Skeletal muscle tissue (tissue), 4 donors: Measurements from ENCODE around the gene RET. TPM values are rescaled to one million over a fixed set of nuclear protein-coding genes. Genes with fewer than 3 reads are reported as not detected.

ENCODE experiments used
- H3K27ac ChIP-seq: one replicate; pipeline ENCODE4 v1.7.0; 2013; ENCODE audit warnings: mild to moderate bottlenecking, low read depth, low read length, inconsistent platforms
- H3K27me3 ChIP-seq, 3 donors: one replicate each; pipeline ENCODE4 v1.7.0; 2013; ENCODE audit warnings: low read length in 3 of 3; ENCODE audit not compliant: control insufficient read depth in 3 of 3, insufficient read depth in 3 of 3
- H3K36me3 ChIP-seq, 3 donors: one replicate each; pipeline ENCODE4 v1.7.0; 2013; ENCODE audit warnings: low read length in 3 of 3; ENCODE audit not compliant: control insufficient read depth in 3 of 3, insufficient read depth in 3 of 3
- H3K4me1 ChIP-seq, 3 donors: one replicate each; pipeline ENCODE4 v1.7.0; 2013; ENCODE audit warnings: low read length in 3 of 3, mild to moderate bottlenecking in 3 of 3; ENCODE audit not compliant: control insufficient read depth in 3 of 3, insufficient read depth in 3 of 3
- H3K4me3 ChIP-seq, 3 donors: one replicate each; pipeline ENCODE4 v1.7.0; 2013; ENCODE audit warnings: low read length in 3 of 3
- H3K9ac ChIP-seq, 3 donors: one replicate each; pipeline ENCODE4 v1.7.0; 2013; ENCODE audit warnings: low read length in 3 of 3, mild to moderate bottlenecking in 3 of 3, moderate library complexity in 2 of 3, low read depth in 1 of 3
- H3K9me3 ChIP-seq, 3 donors: one replicate each; pipeline ENCODE4 v1.7.0; 2013; ENCODE audit warnings: low read length in 3 of 3; ENCODE audit not compliant: control insufficient read depth in 3 of 3
- total RNA-seq: library from RNA; depleted of rRNA; stranded (reverse); fragments of >200 nt; gene quantifications from one replicate; pipeline ENCODE4 v1.2.3, GENCODE V29; 2014
- donor health status: Osteomylitis.

Gene RET
- total RNA-seq, 1 donor from 2014 or later: 1.6 TPM

GRCh38 chr10:43102063-43102828 lies 25.4 kb downstream of the RET start:
- Histone ChIP-seq H3K9ac (no peak overlapping the region), H3K4me3 (no peak overlapping the region), H3K36me3 (no peaks in the 10 kb centered on the region), H3K27me3 (peaks cover 0 to 13% (median 7%) of the 10 kb centered on the region in 3 donors), H3K9me3 (no peaks in the 10 kb centered on the region), H3K27ac (no peak overlapping the region), H3K4me1 (peaks cover 8 to 15% (median 9%) of the 10 kb centered on the region in 3 donors)

GRCh38 chr10:43105102-43105955 lies 28.5 kb downstream of the RET start:
- peak overlapping the region in 2 of 3 donors; percentile 20 to 77 for H3K9ac ChIP-seq

DNA sequence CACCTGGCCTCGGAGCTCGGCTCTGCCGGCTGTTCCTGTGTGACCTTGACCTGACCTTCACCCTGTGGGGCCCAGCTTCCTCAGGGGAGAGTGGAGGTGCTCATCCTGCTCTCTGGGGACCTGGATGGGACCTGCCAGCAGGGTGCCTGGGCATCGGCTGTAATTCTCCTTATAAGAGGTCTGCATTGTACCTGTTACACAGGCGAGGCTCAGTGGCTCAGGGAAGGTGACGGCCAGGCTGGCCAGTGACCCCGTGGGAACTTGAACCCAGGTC lies 29.0 kb downstream of the RET start:
- Histone ChIP-seq H3K4me3 (peak overlapping the region in 1 of 3 donors; percentile 45), H3K27ac (no peak overlapping the region), H3K9me3 (no peaks in the 10 kb centered on the region), H3K4me1 (peaks cover 8 to 15% (median 9%) of the 10 kb centered on the region in 3 donors), H3K36me3 (no peaks in the 10 kb centered on the region), H3K27me3 (peaks cover 0 to 11% (median 7%) of the 10 kb centered on the region in 3 donors), H3K9ac (peak overlapping the region in 1 of 3 donors; percentile 40)

More at GRCh38 chr10:43105102-43105955, 28.5 kb downstream of the RET start:
- Histone ChIP-seq H3K9me3 (no peaks in the 10 kb centered on the region), H3K4me1 (peaks cover 8 to 15% (median 9%) of the 10 kb centered on the region in 3 donors), H3K4me3 (peak overlapping the region; percentile 56 to 81 (median 73)), H3K27ac (no peak overlapping the region), H3K27me3 (peaks cover 0 to 11% (median 7%) of the 10 kb centered on the region in 3 donors), H3K36me3 (no peaks in the 10 kb centered on the region)

- no peak overlapping the region for H3K9ac ChIP-seq
- H3K27ac ChIP-seq: no peak overlapping the region
- H3K4me3 ChIP-seq: no peak overlapping the region
- H3K9me3 ChIP-seq: no peaks in the 10 kb centered on the region
- no peaks in the 10 kb centered on the region for H3K36me3 ChIP-seq
- H3K27me3 ChIP-seq: peaks cover 0 to 11% (median 7%) of the 10 kb centered on the region in 3 donors
- H3K4me1 ChIP-seq: peaks cover 8 to 15% (median 9%) of the 10 kb centered on the region in 3 donors
These were observed 29.6 kb downstream of the RET start for GRCh38 chr10:43106256-43107091.

DNA sequence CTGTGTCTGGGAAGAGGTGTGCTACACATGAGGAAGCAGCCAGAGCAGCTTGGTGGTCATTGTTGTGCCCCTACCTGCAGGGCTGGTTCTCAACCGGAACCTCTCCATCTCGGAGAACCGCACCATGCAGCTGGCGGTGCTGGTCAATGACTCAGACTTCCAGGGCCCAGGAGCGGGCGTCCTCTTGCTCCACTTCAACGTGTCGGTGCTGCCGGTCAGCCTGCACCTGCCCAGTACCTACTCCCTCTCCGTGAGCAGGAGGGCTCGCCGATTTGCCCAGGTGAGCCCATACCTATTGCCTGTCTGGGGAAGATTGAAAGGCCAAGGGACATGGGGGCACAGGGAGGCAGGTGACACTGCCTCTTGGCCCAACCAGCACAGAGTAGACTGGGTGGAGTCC lies 32.1 kb downstream of the RET start:
- H3K9ac ChIP-seq: no peak overlapping the region
- H3K27me3 ChIP-seq: peaks cover 0 to 11% (median 7%) of the 10 kb centered on the region in 3 donors
- H3K27ac ChIP-seq: no peak overlapping the region
- no peaks in the 10 kb centered on the region for H3K9me3 ChIP-seq
- H3K4me1 ChIP-seq: peaks cover 8 to 15% (median 9%) of the 10 kb centered on the region in 3 donors
- no peak overlapping the region for H3K4me3 ChIP-seq
- no peaks in the 10 kb centered on the region for H3K36me3 ChIP-seq

DNA sequence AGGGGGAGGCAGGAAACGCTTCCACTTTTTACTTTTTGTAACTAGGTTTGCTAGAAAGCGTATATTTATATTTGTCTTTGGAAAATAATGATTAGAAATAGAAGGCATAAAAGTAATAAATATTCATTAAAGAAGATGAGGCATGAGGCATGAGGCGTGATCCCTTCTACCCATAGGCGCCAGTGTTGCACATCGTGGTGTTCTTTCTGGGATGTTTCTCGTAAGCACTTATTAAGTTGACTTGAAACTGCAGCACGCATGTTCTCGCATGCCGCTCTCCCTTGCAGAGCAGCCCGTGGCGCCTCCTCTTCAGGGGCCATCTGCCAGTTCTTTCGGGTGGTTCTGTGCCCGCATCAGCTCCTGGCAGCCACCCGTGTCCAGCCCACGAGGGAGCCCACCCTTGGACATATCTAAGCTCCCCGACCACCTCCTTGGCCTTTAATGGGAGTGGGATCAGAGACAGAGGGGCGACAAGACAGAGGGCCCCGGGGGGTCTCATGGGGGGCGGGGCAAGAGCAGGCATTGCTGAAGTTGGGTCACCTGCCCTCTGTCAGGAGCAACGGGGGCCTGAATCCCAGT lies 32.9 kb downstream of the RET start:
- Histone ChIP-seq H3K4me1 (peaks cover 7 to 12% (median 9%) of the 10 kb centered on the region in 3 donors), H3K4me3 (no peak overlapping the region), H3K9ac (no peak overlapping the region), H3K27me3 (peaks cover 0 to 11% (median 3%) of the 10 kb centered on the region in 3 donors), H3K36me3 (no peaks in the 10 kb centered on the region), H3K9me3 (no peaks in the 10 kb centered on the region), H3K27ac (no peak overlapping the region)

- Histone ChIP-seq H3K4me3 (no peak overlapping the region), H3K27me3 (peaks cover 0 to 5% (median 0%) of the 10 kb centered on the region in 3 donors), H3K9ac (no peak overlapping the region), H3K4me1 (peaks cover 2 to 4% (median 4%) of the 10 kb centered on the region in 3 donors), H3K36me3 (no peaks in the 10 kb centered on the region), H3K27ac (no peak overlapping the region), H3K9me3 (no peaks in the 10 kb centered on the region)
These were observed 33.6 kb downstream of the RET start for GRCh38 chr10:43110338-43111071.

DNA sequence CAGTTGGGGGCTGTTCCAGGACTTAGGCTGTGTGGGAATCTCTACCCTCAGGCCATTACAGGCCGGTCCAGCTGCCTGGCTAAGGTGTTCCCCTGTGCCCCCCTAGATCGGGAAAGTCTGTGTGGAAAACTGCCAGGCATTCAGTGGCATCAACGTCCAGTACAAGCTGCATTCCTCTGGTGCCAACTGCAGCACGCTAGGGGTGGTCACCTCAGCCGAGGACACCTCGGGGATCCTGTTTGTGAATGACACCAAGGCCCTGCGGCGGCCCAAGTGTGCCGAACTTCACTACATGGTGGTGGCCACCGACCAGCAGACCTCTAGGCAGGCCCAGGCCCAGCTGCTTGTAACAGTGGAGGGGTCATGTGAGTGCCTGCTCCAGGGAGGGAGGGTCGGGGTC lies 34.2 kb downstream of the RET start:
- H3K27me3 ChIP-seq: no peaks in the 10 kb centered on the region
- H3K4me1 ChIP-seq: no peaks in the 10 kb centered on the region
- no peaks in the 10 kb centered on the region for H3K9me3 ChIP-seq
- H3K36me3 ChIP-seq: no peaks in the 10 kb centered on the region
- H3K27ac ChIP-seq: no peak overlapping the region
- no peak overlapping the region for H3K4me3 ChIP-seq
- no peak overlapping the region for H3K9ac ChIP-seq
